Measurements from ENCODE around the gene PAQR8.
"Not testable (repeated sequence)": the region's sequence is repeated elsewhere in the genome, so short reads cannot be mapped to it uniquely, and the experiment has no call there.

The PAQR8 gene

DNA sequence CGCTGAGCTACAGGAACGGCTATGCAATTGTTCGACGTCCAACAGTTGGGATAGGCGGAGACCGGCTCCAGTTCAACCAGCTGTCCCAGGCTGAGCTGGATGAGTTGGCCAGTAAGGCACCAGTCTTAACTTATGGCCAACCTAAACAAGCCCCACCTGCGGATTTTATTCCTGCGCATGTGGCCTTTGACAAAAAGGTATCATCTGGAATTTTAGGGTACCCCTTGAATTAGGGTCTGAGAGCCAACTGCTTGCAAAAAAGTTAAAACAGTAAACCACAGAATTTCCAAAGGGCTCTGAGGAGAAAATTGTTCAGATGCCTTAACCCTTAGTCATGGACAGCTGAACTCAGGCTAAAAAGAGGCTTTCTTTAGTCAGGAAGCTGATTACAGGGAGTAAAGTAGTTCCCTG lies 62.0 kb downstream of the PAQR8 start:
- no peak overlapping the region for H3K4me3 ChIP-seq (ENCODE audit: low read depth, low read length)
- TF ChIP-seq, protein P1, sequence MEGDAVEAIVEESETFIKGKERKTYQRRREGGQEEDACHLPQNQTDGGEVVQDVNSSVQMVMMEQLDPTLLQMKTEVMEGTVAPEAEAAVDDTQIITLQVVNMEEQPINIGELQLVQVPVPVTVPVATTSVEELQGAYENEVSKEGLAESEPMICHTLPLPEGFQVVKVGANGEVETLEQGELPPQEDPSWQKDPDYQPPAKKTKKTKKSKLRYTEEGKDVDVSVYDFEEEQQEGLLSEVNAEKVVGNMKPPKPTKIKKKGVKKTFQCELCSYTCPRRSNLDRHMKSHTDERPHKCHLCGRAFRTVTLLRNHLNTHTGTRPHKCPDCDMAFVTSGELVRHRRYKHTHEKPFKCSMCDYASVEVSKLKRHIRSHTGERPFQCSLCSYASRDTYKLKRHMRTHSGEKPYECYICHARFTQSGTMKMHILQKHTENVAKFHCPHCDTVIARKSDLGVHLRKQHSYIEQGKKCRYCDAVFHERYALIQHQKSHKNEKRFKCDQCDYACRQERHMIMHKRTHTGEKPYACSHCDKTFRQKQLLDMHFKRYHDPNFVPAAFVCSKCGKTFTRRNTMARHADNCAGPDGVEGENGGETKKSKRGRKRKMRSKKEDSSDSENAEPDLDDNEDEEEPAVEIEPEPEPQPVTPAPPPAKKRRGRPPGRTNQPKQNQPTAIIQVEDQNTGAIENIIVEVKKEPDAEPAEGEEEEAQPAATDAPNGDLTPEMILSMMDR (IDR thresholded peaks at IDR 0.05; ENCODE audit: borderline replicate concordance, insufficient read depth, low read depth, low read length) = no peak

DNA sequence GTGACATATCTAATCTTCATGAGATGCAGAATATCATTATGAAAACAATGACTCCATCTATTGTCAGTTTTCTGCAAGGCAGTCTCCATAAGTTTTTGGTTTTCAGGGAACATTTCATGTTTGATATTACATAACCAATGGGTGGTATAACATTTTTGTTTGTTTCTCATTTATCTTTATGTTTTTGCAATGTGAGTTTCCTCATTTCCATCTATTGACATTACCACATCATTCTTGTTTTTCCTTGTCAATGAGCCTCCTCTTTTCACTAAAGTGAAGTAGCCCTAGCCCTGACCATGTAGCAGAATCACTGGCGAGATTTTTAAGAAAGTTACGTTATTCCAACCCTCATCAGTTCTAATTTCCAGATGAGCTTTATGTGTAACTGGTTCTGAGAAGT lies 62.6 kb downstream of the PAQR8 start:
- H3K4me3 ChIP-seq (ENCODE audit: low read depth, low read length) = no peak overlapping the region
- TF ChIP-seq, protein P1 (IDR thresholded peaks at IDR 0.05; ENCODE audit: borderline replicate concordance, insufficient read depth, low read depth, low read length) = no peak

DNA sequence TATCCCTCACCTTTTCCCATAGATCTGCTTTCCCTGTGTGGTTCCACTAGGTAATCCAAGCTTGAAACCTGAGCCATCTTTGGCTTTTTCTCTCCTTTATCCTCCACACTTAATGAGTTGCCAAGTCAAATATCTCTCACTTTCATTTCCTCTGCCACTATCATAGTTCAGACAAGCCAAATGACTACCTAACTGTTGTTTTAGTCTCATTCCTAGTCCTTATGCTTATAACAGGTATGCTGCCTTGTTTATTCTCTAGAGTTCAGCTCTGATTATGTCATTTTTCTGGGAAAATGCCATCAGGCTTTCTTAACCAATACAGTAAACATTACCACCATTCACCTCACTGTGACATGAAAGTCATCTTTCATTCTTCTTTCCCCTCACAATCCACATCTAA lies 64.7 kb downstream of the PAQR8 start:
- TF ChIP-seq, protein P1 (IDR thresholded peaks at IDR 0.05; ENCODE audit: borderline replicate concordance, insufficient read depth, low read depth, low read length) = no peak
- no peak overlapping the region for H3K4me3 ChIP-seq (ENCODE audit: low read depth, low read length)

DNA sequence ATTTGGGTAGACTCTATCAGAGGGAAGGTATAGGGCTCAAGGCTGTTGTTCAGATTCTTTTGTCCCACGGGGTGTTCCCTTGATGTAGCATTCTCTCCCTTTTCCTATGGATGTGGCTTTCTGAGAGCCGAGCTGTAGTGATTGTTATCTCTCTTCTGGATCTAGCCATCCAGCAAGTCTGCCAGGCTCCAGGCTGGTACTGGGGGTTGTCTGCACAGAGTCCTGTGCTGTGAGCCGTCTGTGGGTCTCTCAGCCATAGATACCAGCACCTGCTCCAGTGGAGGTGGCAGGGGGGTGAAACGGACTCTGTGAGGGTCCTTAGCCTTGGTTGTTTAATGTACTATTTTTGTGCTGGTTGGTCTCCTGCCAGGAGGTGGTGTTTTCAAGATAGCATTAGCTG lies 71.3 kb downstream of the PAQR8 start:
- not testable (repeated sequence) for H3K4me3 ChIP-seq (ENCODE audit: low read depth, low read length)

DNA sequence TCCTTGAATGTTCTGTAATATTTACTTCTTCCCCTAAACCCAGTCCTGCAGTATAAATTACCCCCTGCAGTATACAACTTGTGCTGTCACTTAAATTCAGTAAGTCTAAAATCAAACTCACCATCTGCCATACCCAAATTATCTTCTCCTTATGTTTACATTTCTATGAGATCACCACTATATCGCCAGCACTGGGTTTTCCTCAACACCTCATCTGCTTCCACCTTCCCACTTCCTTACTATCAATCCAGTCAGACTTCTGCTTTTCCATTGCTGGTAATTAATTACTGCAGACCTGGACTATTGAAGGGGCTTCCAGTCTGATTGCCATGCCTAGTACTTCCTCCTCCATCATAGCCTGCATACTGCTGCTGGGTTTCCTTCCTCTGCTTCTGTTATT lies 73.4 kb downstream of the PAQR8 start:
- H3K4me3 ChIP-seq (ENCODE audit: low read depth, low read length) = no peak overlapping the region
- TF ChIP-seq, protein P1 (IDR thresholded peaks at IDR 0.05; ENCODE audit: borderline replicate concordance, insufficient read depth, low read depth, low read length) = no peak

DNA sequence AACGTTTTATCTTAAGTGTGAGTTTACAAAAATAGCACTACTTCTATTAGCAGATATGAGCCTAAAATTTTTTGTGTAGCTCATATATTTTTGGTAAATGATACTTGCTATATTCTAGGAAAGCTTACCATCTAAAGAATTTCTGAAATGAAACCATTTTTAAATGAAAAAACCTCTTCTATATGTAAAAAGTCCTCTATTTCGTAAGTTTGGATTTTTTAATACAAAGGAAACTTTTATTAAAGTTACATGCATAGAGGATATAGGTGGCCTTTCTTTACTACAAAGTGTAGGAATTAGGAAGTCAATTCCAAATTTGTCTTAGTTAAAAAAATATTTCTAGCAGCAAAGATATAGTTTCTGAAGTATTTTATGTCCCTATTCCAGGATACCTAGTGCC lies 77.0 kb downstream of the PAQR8 start:
- TF ChIP-seq, protein P1 (IDR thresholded peaks at IDR 0.05; ENCODE audit: borderline replicate concordance, insufficient read depth, low read depth, low read length) = no peak
- H3K4me3 ChIP-seq (ENCODE audit: low read depth, low read length) = no peak overlapping the region

DNA sequence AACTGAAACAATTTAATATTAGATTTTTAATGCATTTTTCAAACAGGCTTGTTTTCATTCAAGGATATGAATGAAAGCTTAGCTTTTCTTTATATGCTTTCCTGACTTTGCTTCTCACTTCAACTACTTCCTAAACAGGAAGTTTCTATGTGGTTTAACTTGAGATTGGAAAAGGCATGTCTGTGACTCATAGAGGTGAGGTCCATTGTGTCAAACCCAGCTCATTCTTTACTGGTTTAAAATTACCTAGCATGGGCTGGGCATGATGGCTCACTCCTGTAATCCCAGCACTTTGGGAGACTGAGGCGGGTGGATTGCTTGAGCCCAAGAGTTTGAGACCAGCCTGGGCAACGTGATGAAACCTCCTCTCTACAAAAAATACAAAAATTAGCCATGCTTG lies 92.6 kb downstream of the PAQR8 start:
- TF ChIP-seq, protein P1 (IDR thresholded peaks at IDR 0.05; ENCODE audit: borderline replicate concordance, insufficient read depth, low read depth, low read length) = no peak

DNA sequence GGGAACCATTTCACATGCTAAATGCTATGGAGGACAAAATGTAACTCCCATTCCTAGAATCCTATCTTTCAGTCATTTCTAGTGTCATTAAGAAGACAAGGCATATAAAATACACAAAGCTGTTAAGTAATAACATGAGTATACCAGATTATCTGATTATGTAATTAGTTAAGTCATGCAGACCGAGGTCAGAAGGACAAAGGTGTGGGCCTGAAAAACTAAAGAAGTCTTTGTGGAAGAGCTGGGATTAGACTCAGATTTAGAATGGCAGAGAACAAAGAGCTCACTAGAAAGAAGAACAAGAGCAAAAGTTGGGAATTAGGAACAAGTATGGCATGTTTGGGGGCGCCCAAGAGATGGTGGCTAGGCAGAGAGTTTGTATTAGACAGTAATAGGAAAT lies 95.1 kb downstream of the PAQR8 start:
- H3K4me3 ChIP-seq (ENCODE audit: low read depth, low read length) = no peak overlapping the region
- TF ChIP-seq, protein P1 (IDR thresholded peaks at IDR 0.05; ENCODE audit: borderline replicate concordance, insufficient read depth, low read depth, low read length) = no peak

More for the DNA sequence above, 92.6 kb downstream of the PAQR8 start:
- H3K4me3 ChIP-seq (ENCODE audit: low read depth, low read length) = no peak overlapping the region
